GM04504 (cell line): ENCODE data around the gene PECR.
"Not testable (repeated sequence)": the region's sequence is repeated elsewhere in the genome, so short reads cannot be mapped to it uniquely, and the experiment has no call there.

Source experiments
- DNase-seq: peaks from one replicate; pipeline ENCODE4 v3.0.0-alpha.2; 2012; ENCODE audit warnings: low read depth

Gene PECR

DNA sequence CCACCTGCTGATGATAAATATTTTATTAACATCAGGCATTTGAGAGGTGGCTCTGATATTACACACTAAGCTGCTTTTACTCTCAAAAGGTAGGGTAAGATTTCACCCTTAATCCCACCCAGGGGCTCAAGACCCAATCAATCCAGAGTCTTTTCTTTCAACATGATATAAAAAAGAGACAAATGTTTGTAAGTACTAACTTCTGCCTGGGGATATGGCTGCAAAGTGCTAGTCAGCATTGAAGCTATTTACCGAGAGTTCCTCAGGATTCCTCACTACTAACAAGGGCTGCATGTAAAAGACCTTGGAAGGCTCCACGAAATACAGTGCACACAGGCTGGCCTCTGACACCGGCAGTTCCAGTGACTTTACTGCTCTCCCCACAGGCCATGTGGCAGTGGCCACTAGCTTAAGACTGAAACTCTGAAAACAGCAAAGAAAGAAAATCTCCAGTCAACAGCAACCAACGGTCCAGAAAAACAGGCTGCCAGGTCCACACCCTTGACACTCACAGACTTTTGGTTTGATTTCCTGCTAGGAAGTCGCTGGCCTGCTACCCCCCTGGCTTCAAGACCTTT, 79.4 kb downstream of the PECR start:
- no peak for DNase-seq

DNA sequence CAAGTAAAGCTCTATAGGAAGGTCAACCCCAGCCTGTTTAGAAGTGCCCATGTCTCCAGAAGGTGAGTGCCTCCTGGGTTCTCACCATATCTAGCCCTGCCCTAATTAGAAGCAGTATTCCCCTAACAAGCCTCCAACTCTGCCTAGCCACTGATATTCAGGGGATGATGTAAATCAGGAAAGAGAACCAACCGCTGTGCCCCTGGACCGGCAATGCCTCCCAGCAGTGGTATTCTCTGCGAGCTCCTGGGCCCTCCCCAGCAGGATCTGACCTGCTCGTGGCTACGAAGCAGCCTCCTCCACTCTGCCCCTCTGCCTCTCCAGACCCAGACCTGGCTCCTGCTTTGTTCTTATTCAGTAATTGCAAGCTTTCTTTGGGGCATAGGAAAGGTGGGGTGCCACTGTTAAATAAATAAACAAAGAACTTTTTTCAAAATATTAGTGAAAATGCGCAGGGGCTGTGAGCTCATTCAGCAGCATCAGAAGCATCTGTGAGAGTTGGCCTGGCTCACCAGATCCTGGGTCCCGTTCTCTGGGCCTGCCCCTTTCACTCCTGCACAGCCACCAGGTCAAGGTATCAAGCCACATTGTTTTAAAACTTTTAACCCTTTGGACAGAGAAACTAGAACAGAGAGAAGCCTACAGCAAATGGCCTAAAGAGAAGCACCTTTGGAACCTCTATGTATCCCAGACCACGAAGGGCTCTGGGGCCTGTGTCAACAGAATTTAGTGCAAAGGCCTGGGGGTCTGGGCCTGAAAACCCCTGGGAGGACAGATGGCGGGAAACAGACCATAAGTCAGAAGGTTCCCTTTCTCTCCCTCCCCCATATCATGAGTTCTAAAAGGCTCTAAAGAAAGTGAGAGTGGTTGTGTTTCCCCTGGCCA, 80.2 kb downstream of the PECR start:
- no peak for DNase-seq

- no peak for DNase-seq
Measured at GRCh38 chr2:215998636-215999035, 83.0 kb downstream of the PECR start.

GRCh38 chr2:215997219-215997618, 84.4 kb downstream of the PECR start:
- no peak for DNase-seq

- no peak for DNase-seq
Measured at GRCh38 chr2:215994911-215995310, 86.7 kb downstream of the PECR start.

- DNase-seq: not testable (repeated sequence)
Measured at GRCh38 chr2:215988556-215989207, 92.9 kb downstream of the PECR start.
